GM13977 (cell line): ENCODE measurements around the gene LIN7A.
"Not testable (repeated sequence)": the region's sequence is repeated elsewhere in the genome, so short reads cannot be mapped to it uniquely, and the experiment has no call there.

Experiments
- DNase-seq: peaks from one replicate; pipeline ENCODE4 v3.0.0; 2012; ENCODE audit warnings: low spot score
- CTCF ChIP-seq: IDR thresholded peaks from 2 replicates; pipeline ENCODE4 v1.5.1; 2012; ENCODE audit warnings: mild to moderate bottlenecking, control low read depth; ENCODE audit not compliant: insufficient read depth; ENCODE audit errors: extremely low read depth, missing control alignments
- in situ Hi-C: fragments of 300-500 bp; cut with MboI; formaldehyde crosslinking; loops from one replicate; pipeline ENCODE4 v1.12.0; 2022; ENCODE audit warnings: low sequenced_read_pairs, low pct_unique_long_range_greater_than_20kb, mixed read lengths, inconsistent platforms; ENCODE audit not compliant: unreplicated experiment

Gene LIN7A

GRCh38 chr12:80892597-80893445, 44.9 kb downstream of the LIN7A start:
- in situ Hi-C loops, result no loop called here
- TF ChIP-seq CTCF, result no peak
- peak; percentile 18 for DNase-seq

- no peak for TF ChIP-seq CTCF
- in situ Hi-C loops, result no loop called here
- DNase-seq, result no peak
Measured at GRCh38 chr12:80884651-80885050, 53.1 kb downstream of the LIN7A start.

GRCh38 chr12:80881106-80881505, 56.6 kb downstream of the LIN7A start:
- in situ Hi-C loops, result no loop called here
- no peak for TF ChIP-seq CTCF
- no peak for DNase-seq

- in situ Hi-C loops, DNase-seq: not testable (repeated sequence)
Measured at GRCh38 chr12:80878452-80878851, 59.3 kb downstream of the LIN7A start.

- DNase-seq, result no peak
- in situ Hi-C loops, result no loop called here
- no peak for TF ChIP-seq CTCF
Measured at GRCh38 chr12:80877721-80878265, 59.9 kb downstream of the LIN7A start.

- in situ Hi-C loops, result no loop called here
- DNase-seq, result no peak
Measured at GRCh38 chr12:80872053-80872452, 65.7 kb downstream of the LIN7A start.

More at GRCh38 chr12:80872053-80872452, 65.7 kb downstream of the LIN7A start:
- TF ChIP-seq CTCF, result no peak
